ENCODE results near the gene AKAP13.
"Not testable (repeated sequence)": the region's sequence is repeated elsewhere in the genome, so short reads cannot be mapped to it uniquely, and the experiment has no call there.

Gene AKAP13

GRCh38 chr15:85780225-85780985, 400.0 kb downstream of the AKAP13 start:
- no peak for DNase-seq

GRCh38 chr15:85781099-85781498, 400.7 kb downstream of the AKAP13 start:
- DNase-seq = no peak

- DNase-seq = no peak
These were observed 401.7 kb downstream of the AKAP13 start for GRCh38 chr15:85782064-85782463.

- DNase-seq = no peak
These were observed 405.7 kb downstream of the AKAP13 start for GRCh38 chr15:85785887-85786780.

GRCh38 chr15:85786781-85787114, 406.3 kb downstream of the AKAP13 start:
- DNase-seq = no peak

- DNase-seq = no peak
These were observed 408.5 kb downstream of the AKAP13 start for GRCh38 chr15:85788771-85789495.

GRCh38 chr15:85789496-85789875, 409.1 kb downstream of the AKAP13 start:
- DNase-seq = no peak

GRCh38 chr15:85792102-85792731, 411.8 kb downstream of the AKAP13 start:
- DNase-seq = no peak

GRCh38 chr15:85792912-85793590, 412.6 kb downstream of the AKAP13 start:
- DNase-seq = peak; percentile 36

- peak; percentile 48 for DNase-seq
These were observed 413.5 kb downstream of the AKAP13 start for GRCh38 chr15:85793641-85794597.

GRCh38 chr15:85794598-85795336, 414.4 kb downstream of the AKAP13 start, which contains the start of gene KLHL25:
Gene KLHL25, minus strand, starts transcription at chr15:85794925. Its CDS starts 25,115 bp downstream, at chr15:85769810.
- DNase-seq = peak; percentile 92

GRCh38 chr15:85795337-85796305, 415.2 kb downstream of the AKAP13 start:
- no peak for DNase-seq

GRCh38 chr15:85796371-85796770, 416.0 kb downstream of the AKAP13 start:
- DNase-seq = not testable (repeated sequence)

Measured in activated naive CD4-positive, alpha-beta T cell treated with anti-CD3 and anti-CD28 coated beads, Interleukin-2, amount 50 U/mL, for 16 hours (primary cell).